Panc1 (cell line): Measurements from ENCODE around the gene VPS41. TPM values are rescaled to one million over a fixed set of nuclear protein-coding genes. Genes with fewer than 3 reads are reported as not detected.

Experiments
- ATAC-seq: fragments of 200-7000 bp; cut with Tn5 transposase; 2 replicates; pipeline ENCODE4 v1.9.1; 2020; ENCODE audit warnings: mild to moderate bottlenecking, moderate library complexity
- BruUV-seq: library from RNA; stranded (reverse); fragments of 400-500 nt; replicated peaks from 2 replicates; lab custom pipeline; 2021; lab: Mats Ljungman, UMichigan
- CTCF ChIA-PET: fragments of 300-600 bp; sonication (Branson Sonifier 250); formaldehyde crosslinking; loops from one replicate; lab custom pipeline; 2022; ENCODE audit warnings: antibody characterized with exemption; lab: Charles Lee
- POLR2A ChIA-PET: fragments of 300-600 bp; sonication (Branson Sonifier 250); formaldehyde crosslinking; loops from one replicate; lab custom pipeline; 2022; ENCODE audit warnings: antibody characterized with exemption; lab: Charles Lee
- DNase-seq: peaks from one replicate; pipeline ENCODE4 v3.0.0-alpha.2; 2010; ENCODE audit warnings: low read depth, low spot score
- H3K27ac ChIP-seq: 2 replicates; pipeline ENCODE4 v1.5.1; 2011; ENCODE audit warnings: mild to moderate bottlenecking, low read length, inconsistent platforms
- H3K27me3 ChIP-seq: fragments of 200-500 bp; sonication (Bioruptor generic); 2 replicates; pipeline ENCODE4 v1.6.0; 2014; ENCODE audit warnings: low read length, inconsistent platforms; ENCODE audit not compliant: control insufficient read depth, insufficient read depth
- H3K36me3 ChIP-seq: fragments of 200-500 bp; sonication (Bioruptor generic); 2 replicates; pipeline ENCODE4 v1.5.1; 2014; ENCODE audit warnings: inconsistent platforms, mild to moderate bottlenecking, low read length, moderate library complexity; ENCODE audit not compliant: control insufficient read depth, insufficient read depth
- H3K4me1 ChIP-seq: 2 replicates; pipeline ENCODE4 v1.5.1; 2011; ENCODE audit warnings: inconsistent platforms, mild to moderate bottlenecking, low read length, moderate library complexity; ENCODE audit not compliant: control insufficient read depth, insufficient read depth
- H3K4me3 ChIP-seq, 2 experiments: 2 replicates each; pipeline ENCODE4 v1.5.1; 2011 to 2012; ENCODE audit warnings: low read depth in 2 of 2, low read length in 2 of 2, mild to moderate bottlenecking in 2 of 2, inconsistent platforms in 1 of 2, moderate library complexity in 1 of 2
- H3K9me3 ChIP-seq: fragments of 200-500 bp; sonication (Bioruptor generic); 2 replicates; pipeline ENCODE4 v1.5.1; 2014; ENCODE audit warnings: low read depth, mild to moderate bottlenecking, inconsistent platforms, low read length, moderate library complexity; ENCODE audit not compliant: control insufficient read depth, insufficient read depth
- CTCF ChIP-seq: fragments of 450-650 bp; IDR thresholded peaks from 2 replicates; pipeline ENCODE4 v1.5.1; 2017; ENCODE audit warnings: mild to moderate bottlenecking
- POLR2AphosphoS5 ChIP-seq: IDR thresholded peaks from 2 replicates; pipeline ENCODE4 v1.6.1; 2012; ENCODE audit warnings: mild to moderate bottlenecking, low read depth, low read length, moderate library complexity
- REST ChIP-seq, 2 experiments: IDR thresholded peaks; 2 replicates each; pipeline ENCODE4 v1.6.1; 2011 to 2012; ENCODE audit warnings: low read depth in 2 of 2, control low read depth in 1 of 2, low read length in 1 of 2, mild to moderate bottlenecking in 1 of 2, moderate library complexity in 1 of 2; ENCODE audit not compliant: insufficient read depth in 1 of 2
- SIN3A ChIP-seq: IDR thresholded peaks from 2 replicates; pipeline ENCODE4 v1.6.1; 2012; ENCODE audit warnings: low read depth, mild to moderate bottlenecking, low read length, moderate library complexity, borderline replicate concordance; ENCODE audit not compliant: insufficient read depth
- TCF7L2 ChIP-seq: IDR thresholded peaks from 2 replicates; pipeline ENCODE4 v1.6.1; 2011; ENCODE audit warnings: mild to moderate bottlenecking, low read depth, low read length, inconsistent platforms
- in situ Hi-C: cut with HindIII; loops from 2 replicates; pipeline ENCODE4 v1.10.0; 2016; ENCODE audit warnings: low sequenced_read_pairs, low pct_unique_long_range_greater_than_20kb
- intact Hi-C: fragments of 100-400 bp; cut with micrococcal nuclease; formaldehyde crosslinking; loops from one replicate; pipeline ENCODE4 v1.10.0; 2022; ENCODE audit not compliant: unreplicated experiment
- total RNA-seq: library from RNA; stranded (reverse); gene quantifications from one replicate; pipeline ENCODE4 v1.2.1, GENCODE V29; 2021; ENCODE audit not compliant: unreplicated experiment

Gene VPS41
- total RNA-seq, 1 experiment from 2014 or later, result 127 TPM

- H3K27me3 ChIP-seq, result no peaks in the 10 kb centered on the region
- intact Hi-C loops (no loop called here), in situ Hi-C loops (no loop called here)
- no peaks in the 10 kb centered on the region for H3K9me3 ChIP-seq
- no peaks in the 10 kb centered on the region for H3K36me3 ChIP-seq
- ATAC-seq (no peak), DNase-seq (no peak)
- no peak overlapping the region for H3K4me3 ChIP-seq
- H3K27ac ChIP-seq, result no peak overlapping the region
- POLR2A ChIA-PET, result no interaction called here
- BruUV-seq, result no TSS peak
- no peaks in the 10 kb centered on the region for H3K4me1 ChIP-seq
- TF ChIP-seq SIN3A (no peak), TCF7L2 (no peak), CTCF (no peak), REST (IDR thresholded peaks at IDR 0.05; ENCODE audit: insufficient read depth in 1 of 2, low read depth in 2 of 2, low read length in 1 of 2) (no peak), POLR2AphosphoS5 (no peak)
- CTCF ChIA-PET, result interaction anchor here (0.5 kb wide), 1 partner anchor 1680 kb away, joined by 6 read pairs; no protein-coding TSS in a partner anchor
These were observed 26.9 kb downstream of the VPS41 start for GRCh38 chr7:38881947-38882684.

- intact Hi-C loops (no loop called here), in situ Hi-C loops (no loop called here)
- Histone ChIP-seq H3K27ac (no peak overlapping the region), H3K27me3 (no peaks in the 10 kb centered on the region), H3K4me1 (no peaks in the 10 kb centered on the region), H3K9me3 (no peaks in the 10 kb centered on the region), H3K4me3 (no peak overlapping the region), H3K36me3 (no peaks in the 10 kb centered on the region)
- TF ChIP-seq CTCF, result peak; percentile 30
- TF ChIP-seq REST (IDR thresholded peaks at IDR 0.05; ENCODE audit: insufficient read depth in 1 of 2, low read depth in 2 of 2, low read length in 1 of 2), result no peak
- BruUV-seq, result no TSS peak
- ATAC-seq, result no peak
- DNase-seq, result no peak
- POLR2A ChIA-PET, result no interaction called here
- CTCF ChIA-PET, result no interaction called here
These were observed 28.0 kb downstream of the VPS41 start for GRCh38 chr7:38881015-38881414.
